K562 (cell line): Measurements from ENCODE around the gene CD300LB. TPM values are rescaled to one million over a fixed set of nuclear protein-coding genes. Genes with fewer than 3 reads are reported as not detected.
A peak's percentile ranks its signal among the peaks of the same experiment; 100 is the strongest.

Experiments used
- BRF2 ChIP-seq: IDR thresholded peaks from 3 replicates; pipeline ENCODE4 v1.6.1; 2011; ENCODE audit warnings: borderline replicate concordance, mild to moderate bottlenecking; ENCODE audit not compliant: insufficient read length, insufficient read depth
- EP300 ChIP-seq: IDR thresholded peaks from 2 replicates; pipeline ENCODE4 v1.6.1; 2012; ENCODE audit warnings: low read length, improper control_type of control experiment
- MAFG ChIP-seq: fragments of 450-650 bp; conservative IDR thresholded peaks from 2 replicates; pipeline ENCODE4 v1.6.1; 2016; ENCODE audit warnings: missing genetic modification characterization, missing compliant biosample characterization
- MYNN ChIP-seq, 2 experiments: sonication (generic); formaldehyde crosslinking in 1 of 2; IDR thresholded peaks; 2 replicates each; pipeline versions ENCODE4 v1.5.0 to v1.6.1; 2016 to 2020; ENCODE audit warnings: antibody characterized with exemption in 1 of 2, missing genetic modification reagents in 1 of 2
- NR2C2 ChIP-seq, 2 experiments: fragments of 200-800 bp in 1 of 2; sonication (Bioruptor generic) in 1 of 2; sonication (generic) in 1 of 2; formaldehyde crosslinking in 1 of 2; IDR thresholded peaks; 2 replicates each; pipeline versions ENCODE4 v1.6.1 to v1.8.0; 2016 to 2022; ENCODE audit warnings: mild to moderate bottlenecking in 1 of 2, missing compliant biosample characterization in 1 of 2, missing genetic modification characterization in 1 of 2, missing genetic modification reagents in 1 of 2
- POLR2B ChIP-seq: fragments of 450-650 bp; IDR thresholded peaks from 2 replicates; pipeline ENCODE4 v1.6.1; 2018; ENCODE audit warnings: low read depth; ENCODE audit not compliant: partially characterized antibody
- RBFOX2 ChIP-seq: fragments of 200-400 bp; formaldehyde crosslinking; IDR thresholded peaks from 2 replicates; pipeline ENCODE4 v1.6.1; 2017; ENCODE audit warnings: low read depth, mild to moderate bottlenecking, low read length, moderate library complexity
- RFX1 ChIP-seq: fragments of 450-650 bp; IDR thresholded peaks from 2 replicates; pipeline ENCODE4 v1.6.1; 2016; ENCODE audit warnings: mild to moderate bottlenecking, moderate library complexity
- SMC3 ChIP-seq: conservative IDR thresholded peaks from 2 replicates; pipeline ENCODE4 v1.6.1; 2011; ENCODE audit warnings: low read depth, low read length, improper control_type of control experiment; ENCODE audit not compliant: insufficient read depth
- STAG1 ChIP-seq: sonication (generic); formaldehyde crosslinking; IDR thresholded peaks from 2 replicates; pipeline ENCODE4 v1.5.0; 2020; ENCODE audit warnings: missing genetic modification reagents, borderline replicate concordance
- ZBTB7A ChIP-seq: IDR thresholded peaks from 2 replicates; pipeline ENCODE4 v1.6.1; 2011; ENCODE audit warnings: low read depth, mild to moderate bottlenecking, low read length, moderate library complexity, borderline replicate concordance; ENCODE audit not compliant: control insufficient read depth
- polyA plus RNA-seq, 8 experiments: library from polyadenylated mRNA; depleted of rRNA in 4 of 8; stranded (reverse) in 5 of 8; unstranded in 3 of 8; fragments of >200 nt; fragmentation: Nextera tagmentation in 2 of 8; fragmentation: Illumina TruSeq in 1 of 8; extraction: Ambion mirVana in 2 of 8; extraction: Trizol in 1 of 8; gene quantifications; 2 replicates each; pipeline versions ENCODE4 v1.2.1 to v1.2.3, GENCODE V29; 2011 to 2014; ENCODE audit warnings: inconsistent platforms in 1 of 8, missing spikeins in 1 of 8
- total RNA-seq, 7 experiments: library from RNA; depleted of rRNA in 6 of 7; stranded (reverse); fragments of >200 nt in 6 of 7; fragmentation: Illumina TruSeq in 2 of 7; extraction: Trizol in 2 of 7; gene quantifications; 2 replicates each; pipeline versions ENCODE4 v1.2.1 to v1.2.3, GENCODE V29; 2011 to 2021; ENCODE audit warnings: low replicate concordance in 1 of 7
- TF ChIP-seq, protein P1 (sequence below), 3 experiments: fragments of 200-800 bp in 1 of 3; fragments of 250-450 bp in 1 of 3; fragments of 450-650 bp in 1 of 3; sonication (Bioruptor Pico) in 1 of 3; sonication (Bioruptor generic) in 1 of 3; formaldehyde crosslinking in 1 of 3; IDR thresholded peaks; 2 replicates each; pipeline versions ENCODE4 v1.6.1 to v1.8.0; 2016 to 2022; ENCODE audit warnings: mild to moderate bottlenecking in 2 of 3, missing genetic modification characterization in 2 of 3, missing compliant biosample characterization in 1 of 3, moderate library complexity in 1 of 3
- TF ChIP-seq, protein P2 (sequence below): fragments of 250-450 bp; sonication (Bioruptor Pico); IDR thresholded peaks from 2 replicates; pipeline ENCODE4 v1.5.0; 2021; ENCODE audit warnings: mild to moderate bottlenecking, moderate library complexity
- TF ChIP-seq, protein P3 (sequence below): fragments of 250-450 bp; sonication (Bioruptor Pico); IDR thresholded peaks from 2 replicates; pipeline ENCODE4 v1.5.0; 2022; ENCODE audit warnings: mild to moderate bottlenecking

The CD300LB gene
- total and polyA plus RNA-seq, 9 of the 15 experiments (the other 6 are each of a cell fraction or from before 2014, with no cell fraction given): not detected

GRCh38 chr17:74513987-74514631 is 17.2 kb downstream of the CD300LB start (continued):
- TF ChIP-seq, protein P1, sequence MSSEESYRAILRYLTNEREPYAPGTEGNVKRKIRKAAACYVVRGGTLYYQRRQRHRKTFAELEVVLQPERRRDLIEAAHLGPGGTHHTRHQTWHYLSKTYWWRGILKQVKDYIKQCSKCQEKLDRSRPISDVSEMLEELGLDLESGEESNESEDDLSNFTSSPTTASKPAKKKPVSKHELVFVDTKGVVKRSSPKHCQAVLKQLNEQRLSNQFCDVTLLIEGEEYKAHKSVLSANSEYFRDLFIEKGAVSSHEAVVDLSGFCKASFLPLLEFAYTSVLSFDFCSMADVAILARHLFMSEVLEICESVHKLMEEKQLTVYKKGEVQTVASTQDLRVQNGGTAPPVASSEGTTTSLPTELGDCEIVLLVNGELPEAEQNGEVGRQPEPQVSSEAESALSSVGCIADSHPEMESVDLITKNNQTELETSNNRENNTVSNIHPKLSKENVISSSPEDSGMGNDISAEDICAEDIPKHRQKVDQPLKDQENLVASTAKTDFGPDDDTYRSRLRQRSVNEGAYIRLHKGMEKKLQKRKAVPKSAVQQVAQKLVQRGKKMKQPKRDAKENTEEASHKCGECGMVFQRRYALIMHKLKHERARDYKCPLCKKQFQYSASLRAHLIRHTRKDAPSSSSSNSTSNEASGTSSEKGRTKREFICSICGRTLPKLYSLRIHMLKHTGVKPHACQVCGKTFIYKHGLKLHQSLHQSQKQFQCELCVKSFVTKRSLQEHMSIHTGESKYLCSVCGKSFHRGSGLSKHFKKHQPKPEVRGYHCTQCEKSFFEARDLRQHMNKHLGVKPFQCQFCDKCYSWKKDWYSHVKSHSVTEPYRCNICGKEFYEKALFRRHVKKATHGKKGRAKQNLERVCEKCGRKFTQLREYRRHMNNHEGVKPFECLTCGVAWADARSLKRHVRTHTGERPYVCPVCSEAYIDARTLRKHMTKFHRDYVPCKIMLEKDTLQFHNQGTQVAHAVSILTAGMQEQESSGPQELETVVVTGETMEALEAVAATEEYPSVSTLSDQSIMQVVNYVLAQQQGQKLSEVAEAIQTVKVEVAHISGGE (CRISPR knock-in tag; IDR thresholded peaks at IDR 0.05): peak in 1 of 3 experiments; percentile 46; a peak in 1 of 6 replicates
- TF ChIP-seq SMC3 (no peak), RFX1 (no peak), POLR2B (no peak), ZBTB7A (no peak), NR2C2 (CRISPR knock-in tag; IDR thresholded peaks at IDR 0.05) (peak; percentile 71; the same call in 1 of the 2 replicates), NR2C2 (tag; IDR thresholded peaks at IDR 0.05) (no peak), EP300 (no peak; the same call in 1 of the 2 replicates), BRF2 (no peak), STAG1 (CRISPR knock-in tag) (no peak), MAFG (tag) (no peak), MYNN (IDR thresholded peaks at IDR 0.05) (no peak), MYNN (CRISPR knock-in tag; IDR thresholded peaks at IDR 0.05) (no peak), RBFOX2 (no peak)
- TF ChIP-seq, protein P2, sequence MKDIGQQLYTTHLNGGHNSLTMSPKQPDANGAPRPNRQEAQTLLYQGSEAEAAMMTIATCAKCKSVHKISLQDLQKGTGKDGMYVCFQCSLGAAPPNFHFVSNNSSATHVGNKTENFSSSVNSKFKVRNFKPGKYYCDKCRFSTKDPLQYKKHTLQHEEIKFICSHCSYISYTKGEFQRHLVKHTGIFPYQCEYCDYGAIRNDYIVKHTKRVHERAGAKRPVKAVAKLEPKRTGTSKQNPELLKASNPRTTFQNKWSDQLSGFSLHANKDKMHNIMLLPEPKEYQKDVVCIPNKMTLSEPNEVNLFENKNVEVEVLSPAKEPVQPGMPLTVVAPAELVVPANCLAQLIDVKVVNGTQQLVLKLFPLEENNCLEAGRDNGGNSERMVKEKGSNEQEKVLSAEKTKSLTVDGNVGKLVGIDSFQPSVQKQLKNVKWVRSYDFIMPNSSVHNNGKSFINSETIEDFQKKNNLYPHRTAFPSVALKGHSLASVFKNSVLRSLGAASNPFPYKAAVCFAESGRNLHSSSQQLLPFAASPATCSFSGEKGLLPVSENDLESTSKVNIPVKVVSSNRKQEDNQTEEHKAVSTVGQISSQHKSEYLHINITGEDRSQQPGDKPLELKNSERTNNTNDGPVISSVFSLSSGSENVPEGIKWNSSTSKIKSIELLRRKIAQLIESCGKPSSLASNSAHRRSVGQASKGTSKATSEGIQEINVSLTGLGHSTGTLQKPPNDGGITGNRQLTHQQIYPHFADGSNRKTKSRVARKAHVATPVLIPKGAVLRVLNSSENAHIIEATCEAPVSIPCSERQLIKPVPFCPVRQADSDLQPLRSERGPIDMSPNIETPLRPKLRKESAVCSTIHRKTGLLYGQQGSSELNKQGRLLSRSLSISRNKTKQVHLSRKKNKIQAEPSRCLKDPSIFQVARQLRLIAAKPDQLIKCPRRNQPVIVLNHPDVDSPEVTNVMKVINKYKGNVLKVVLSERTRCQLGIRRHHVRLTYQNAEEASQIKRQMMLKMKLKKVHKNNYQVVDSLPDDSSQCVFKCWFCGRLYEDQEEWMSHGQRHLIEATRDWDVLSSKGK: no peak
- TF ChIP-seq, protein P3, sequence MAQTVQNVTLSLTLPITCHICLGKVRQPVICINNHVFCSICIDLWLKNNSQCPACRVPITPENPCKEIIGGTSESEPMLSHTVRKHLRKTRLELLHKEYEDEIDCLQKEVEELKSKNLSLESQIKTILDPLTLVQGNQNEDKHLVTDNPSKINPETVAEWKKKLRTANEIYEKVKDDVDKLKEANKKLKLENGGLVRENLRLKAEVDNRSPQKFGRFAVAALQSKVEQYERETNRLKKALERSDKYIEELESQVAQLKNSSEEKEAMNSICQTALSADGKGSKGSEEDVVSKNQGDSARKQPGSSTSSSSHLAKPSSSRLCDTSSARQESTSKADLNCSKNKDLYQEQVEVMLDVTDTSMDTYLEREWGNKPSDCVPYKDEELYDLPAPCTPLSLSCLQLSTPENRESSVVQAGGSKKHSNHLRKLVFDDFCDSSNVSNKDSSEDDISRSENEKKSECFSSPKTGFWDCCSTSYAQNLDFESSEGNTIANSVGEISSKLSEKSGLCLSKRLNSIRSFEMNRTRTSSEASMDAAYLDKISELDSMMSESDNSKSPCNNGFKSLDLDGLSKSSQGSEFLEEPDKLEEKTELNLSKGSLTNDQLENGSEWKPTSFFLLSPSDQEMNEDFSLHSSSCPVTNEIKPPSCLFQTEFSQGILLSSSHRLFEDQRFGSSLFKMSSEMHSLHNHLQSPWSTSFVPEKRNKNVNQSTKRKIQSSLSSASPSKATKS (CRISPR knock-in tag): no peak
